Right renal pelvis (tissue), 4 donors: ENCODE data around the gene MRPL38. TPM values are rescaled to one million over a fixed set of nuclear protein-coding genes. Genes with fewer than 3 reads are reported as not detected.

Source experiments
- DNase-seq, 4 donors: peaks; one replicate each; pipeline ENCODE4 v3.0.0-alpha.2; 2013; ENCODE audit warnings: low read depth in 4 of 4, low spot score in 3 of 4, missing footprints in 1 of 4
- polyA plus RNA-seq, 4 donors: library from polyadenylated mRNA; unstranded; fragments of 120-200 nt; gene quantifications; one replicate each; pipeline ENCODE4 v1.2.1, GENCODE V29; 2013; ENCODE audit not compliant: insufficient read length in 4 of 4

Gene MRPL38
- polyA plus RNA-seq, 4 donors: 83.4 to 108 (median 88.1) TPM

GRCh38 chr17:75920045-75920560 lies 15.4 kb upstream of the MRPL38 start:
- no peak for DNase-seq

GRCh38 chr17:75919611-75920010 lies 14.9 kb upstream of the MRPL38 start:
- DNase-seq: no peak

- no peak for DNase-seq
Observed at GRCh38 chr17:75917917-75918445, 13.3 kb upstream of the MRPL38 start.

GRCh38 chr17:75917141-75917916 lies 12.6 kb upstream of the MRPL38 start:
- no peak for DNase-seq

GRCh38 chr17:75915268-75915667 lies 10.6 kb upstream of the MRPL38 start:
- no peak for DNase-seq

- no peak for DNase-seq
Observed at GRCh38 chr17:75914643-75915267, 10.1 kb upstream of the MRPL38 start.

- no peak for DNase-seq
Observed at GRCh38 chr17:75913537-75914210, 9.0 kb upstream of the MRPL38 start.

- no peak for DNase-seq
Observed at GRCh38 chr17:75910699-75911098, 6.0 kb upstream of the MRPL38 start.

- no peak for DNase-seq
Observed at GRCh38 chr17:75909812-75910274, 5.2 kb upstream of the MRPL38 start.

GRCh38 chr17:75909051-75909811 lies 4.5 kb upstream of the MRPL38 start:
- DNase-seq: no peak

GRCh38 chr17:75908201-75908600 lies 3.5 kb upstream of the MRPL38 start:
- DNase-seq: no peak

GRCh38 chr17:75906143-75906884 lies 1.6 kb upstream of the MRPL38 start:
- no peak for DNase-seq

GRCh38 chr17:75902406-75902805 lies 2.3 kb downstream of the MRPL38 start:
- DNase-seq: no peak

- no peak for DNase-seq
Observed at GRCh38 chr17:75901727-75902126, 3.0 kb downstream of the MRPL38 start.

GRCh38 chr17:75900691-75901533 lies 3.8 kb downstream of the MRPL38 start:
- no peak for DNase-seq

GRCh38 chr17:75899767-75900468 lies 4.8 kb downstream of the MRPL38 start:
- no peak for DNase-seq

- no peak for DNase-seq
Observed at GRCh38 chr17:75899353-75899752, 5.3 kb downstream of the MRPL38 start.

GRCh38 chr17:75898791-75899190 lies 5.9 kb downstream of the MRPL38 start:
- no peak for DNase-seq
